Activated CD4-positive, alpha-beta T cell treated with anti-CD3 and anti-CD28 coated beads, Interleukin-2, amount 50 U/mL, for 1 hour (primary cell): ENCODE measurements around the gene GRAMD1B.
"Not testable (repeated sequence)": the region's sequence is repeated elsewhere in the genome, so short reads cannot be mapped to it uniquely, and the experiment has no call there.

Experiments used
- DNase-seq: peaks from one replicate; pipeline ENCODE4 v3.0.0-alpha.2; 2020

The GRAMD1B gene

GRCh38 chr11:123544631-123545375 is 114.7 kb downstream of the GRAMD1B start:
- DNase-seq = no peak

DNA sequence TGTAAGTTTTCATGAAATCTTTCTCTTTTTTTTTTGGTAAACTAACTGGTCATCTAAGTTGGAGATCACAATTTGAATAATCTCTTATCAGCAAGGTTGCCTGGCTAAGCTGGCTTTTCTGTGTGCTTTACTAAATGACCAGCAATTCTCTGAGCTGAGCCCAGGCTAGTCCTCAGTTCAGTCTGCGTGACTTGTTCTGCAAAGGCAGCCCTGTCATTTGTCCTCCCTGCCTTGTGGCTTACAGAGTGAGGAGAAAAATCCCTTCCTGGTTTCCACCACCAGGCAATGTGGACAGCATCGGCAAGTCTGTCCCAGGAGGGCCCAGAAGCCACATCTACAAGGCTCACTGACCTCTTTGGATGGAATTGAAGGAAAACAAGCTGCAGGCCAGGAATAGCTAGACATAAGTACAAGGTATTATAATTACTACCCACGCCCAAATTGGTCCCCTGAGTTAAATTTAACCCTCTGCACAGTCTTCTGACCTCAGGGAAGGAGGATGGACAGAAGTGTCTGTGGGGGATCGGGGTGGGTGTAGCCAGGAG is 115.7 kb downstream of the GRAMD1B start:
- no peak for DNase-seq

GRCh38 chr11:123546515-123546914 is 116.4 kb downstream of the GRAMD1B start:
- DNase-seq = no peak

GRCh38 chr11:123547180-123547579 is 117.1 kb downstream of the GRAMD1B start:
- DNase-seq = no peak

GRCh38 chr11:123548774-123549173 is 118.7 kb downstream of the GRAMD1B start:
- no peak for DNase-seq

DNA sequence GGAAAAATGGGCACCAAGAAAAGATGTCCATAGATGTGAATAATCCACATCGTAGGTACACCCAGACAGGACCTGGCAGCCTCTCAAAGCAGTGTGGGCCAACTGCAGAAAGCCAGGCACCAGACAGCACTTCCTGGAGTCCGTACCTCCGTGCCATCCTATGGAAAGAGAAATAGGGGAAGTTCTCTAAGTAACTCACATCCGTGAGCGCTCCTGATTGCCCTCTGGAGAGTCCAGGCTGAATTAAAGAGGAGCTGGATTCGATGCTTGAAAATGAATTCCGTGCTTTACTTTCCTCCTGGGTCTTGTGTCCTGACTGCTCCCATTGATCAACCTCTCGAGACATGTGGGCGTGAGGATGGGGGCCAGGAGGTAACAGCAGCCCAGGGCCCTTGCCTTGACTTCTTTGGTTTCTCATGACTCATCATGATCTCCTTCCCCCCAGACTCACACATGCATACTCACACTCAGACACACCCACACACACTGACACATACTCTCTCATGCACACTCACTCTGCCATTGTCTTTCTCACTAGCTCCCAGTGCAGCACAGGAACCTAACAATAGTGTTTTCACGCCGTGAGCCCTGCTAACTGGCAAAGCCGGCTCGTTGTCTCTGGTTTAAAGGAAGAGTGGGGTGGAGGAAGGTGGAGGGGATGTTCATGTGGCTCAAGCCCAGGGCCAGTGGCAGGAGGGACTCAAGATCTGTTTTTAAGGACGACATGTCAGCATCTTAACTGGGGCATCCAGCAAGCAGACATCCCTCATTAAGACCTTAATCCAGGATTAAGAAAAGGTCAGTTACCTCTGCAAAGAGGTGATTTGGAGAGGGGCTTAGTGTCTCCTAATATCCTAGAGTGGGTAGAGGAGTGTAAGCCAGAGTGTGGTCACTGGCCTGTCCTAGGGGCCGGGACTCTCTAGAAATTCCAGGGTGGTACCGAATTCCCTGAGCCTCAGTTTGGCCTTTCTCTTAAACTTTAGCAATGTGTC is 120.2 kb downstream of the GRAMD1B start:
- no peak for DNase-seq

- no peak for DNase-seq
Measured at GRCh38 chr11:123551079-123551478, 121.0 kb downstream of the GRAMD1B start.

- no peak for DNase-seq
Measured at GRCh38 chr11:123556633-123557032, 126.6 kb downstream of the GRAMD1B start.

DNA sequence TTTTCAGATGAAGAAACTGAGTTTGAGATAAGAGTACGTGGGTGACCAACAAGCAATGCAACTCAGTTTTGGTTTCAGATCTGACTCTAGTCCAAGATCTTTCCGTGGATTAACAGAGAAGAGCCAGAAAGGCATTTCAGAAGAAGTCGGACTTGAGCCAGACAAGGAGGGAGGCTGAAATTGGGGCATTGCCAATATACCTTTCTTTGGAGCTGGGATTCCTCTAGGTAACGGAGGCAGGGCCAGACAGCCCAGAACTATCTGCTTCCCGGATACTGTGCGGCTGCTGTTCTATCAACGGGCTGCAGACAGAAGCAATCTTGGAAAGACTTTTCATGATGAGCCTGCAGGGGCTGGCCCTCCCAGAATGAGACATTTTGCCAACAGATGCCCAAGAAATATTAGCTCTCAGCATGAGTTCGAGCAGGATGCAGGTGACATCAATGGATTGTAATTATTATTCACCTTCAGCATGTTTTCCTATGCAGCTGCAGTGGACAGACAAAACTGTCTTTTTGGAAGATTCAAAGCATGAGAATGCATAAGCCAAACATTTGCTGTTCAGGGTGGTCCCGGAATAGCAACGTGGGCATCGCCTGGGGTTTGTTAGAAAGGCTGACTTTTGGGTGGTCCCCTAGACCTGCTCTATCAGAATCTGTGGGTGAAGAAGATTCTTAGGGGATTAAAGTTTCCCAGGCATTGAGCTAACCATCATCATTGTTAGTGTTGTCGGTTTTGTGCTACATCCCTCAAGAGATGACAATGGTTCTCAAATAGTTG is 128.7 kb downstream of the GRAMD1B start:
- DNase-seq = no peak

DNA sequence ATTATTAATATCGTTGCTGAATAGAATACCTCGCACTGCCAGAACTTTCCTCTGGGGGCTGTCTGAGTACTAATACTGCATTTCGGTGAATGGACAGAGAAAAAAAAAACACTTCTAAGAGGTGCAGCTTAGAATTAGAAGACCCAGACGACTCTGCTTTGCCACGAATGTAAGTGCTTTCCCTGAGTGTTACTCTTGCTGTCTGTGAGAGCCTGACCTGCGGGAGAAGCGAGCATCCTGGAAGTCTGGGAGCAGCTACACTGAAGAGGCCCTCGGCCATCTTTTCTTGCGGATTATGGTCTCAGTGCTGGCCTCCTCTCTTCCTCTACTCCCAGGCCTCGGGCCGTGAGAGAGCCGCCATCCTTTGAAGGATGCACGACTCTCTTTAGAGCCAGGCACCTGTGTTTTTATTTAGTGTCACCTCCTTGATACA is 129.5 kb downstream of the GRAMD1B start:
- no peak for DNase-seq

- no peak for DNase-seq
Measured at GRCh38 chr11:123560006-123560405, 129.9 kb downstream of the GRAMD1B start.

DNA sequence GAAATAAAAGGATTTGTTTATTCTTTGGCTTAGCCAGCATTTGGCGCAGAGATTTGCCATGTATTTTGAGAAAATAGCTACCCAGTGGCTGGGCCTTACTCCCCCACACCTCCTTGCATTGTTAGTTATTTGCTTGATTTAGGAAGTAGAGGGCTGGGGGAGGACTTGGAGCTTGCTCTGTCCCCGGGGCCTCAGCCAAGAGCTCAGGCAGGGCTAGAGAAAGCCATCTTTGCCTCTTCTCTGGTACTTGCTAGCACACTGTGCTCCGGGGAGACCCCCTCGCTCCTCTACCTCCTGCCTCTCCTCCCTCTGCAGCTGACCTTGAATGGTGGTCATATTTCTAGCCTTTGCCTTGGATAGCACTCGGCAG is 131.3 kb downstream of the GRAMD1B start:
- no peak for DNase-seq

DNA sequence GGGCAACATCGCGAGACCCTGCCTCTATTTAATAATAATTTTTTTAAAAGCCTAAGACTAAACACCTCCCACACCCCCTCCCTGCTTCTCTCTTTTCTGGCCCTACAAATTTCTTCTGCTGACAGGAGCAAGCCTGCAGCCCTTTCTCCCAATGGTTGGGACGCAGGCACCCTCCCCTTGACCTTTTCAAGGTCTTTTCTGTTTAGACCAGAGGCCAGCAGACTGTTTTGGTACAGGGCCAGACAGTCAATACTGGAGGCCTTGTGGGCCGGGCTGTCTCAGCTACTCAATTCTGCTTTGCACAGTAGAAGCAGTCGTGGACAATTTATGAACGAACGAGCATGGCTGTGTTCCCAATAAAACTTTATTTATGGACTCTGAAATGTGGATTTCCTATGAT is 132.1 kb downstream of the GRAMD1B start:
- no peak for DNase-seq

GRCh38 chr11:123562829-123563228 is 132.8 kb downstream of the GRAMD1B start:
- no peak for DNase-seq

- DNase-seq = no peak
Measured at GRCh38 chr11:123564221-123564620, 134.2 kb downstream of the GRAMD1B start.

DNA sequence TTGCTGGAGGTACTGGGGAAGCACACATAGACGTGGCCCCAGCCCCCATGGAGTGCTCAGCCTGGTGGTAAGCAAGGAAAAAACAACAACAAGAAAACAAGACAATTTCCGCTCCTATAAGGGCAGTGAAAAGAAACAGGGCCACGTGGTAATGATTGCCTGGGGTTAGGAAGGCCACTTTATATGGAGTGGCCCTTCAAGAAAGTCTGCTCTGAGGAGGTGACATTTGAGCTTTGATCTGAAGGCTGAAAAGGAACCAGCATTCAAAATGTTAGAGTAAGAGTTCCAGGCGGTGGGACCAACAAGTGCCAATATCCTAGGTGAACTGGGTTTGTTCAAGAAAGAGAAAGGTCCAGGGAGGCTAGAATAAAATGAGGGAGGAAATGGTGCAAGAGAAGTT is 136.8 kb downstream of the GRAMD1B start:
- no peak for DNase-seq

DNA sequence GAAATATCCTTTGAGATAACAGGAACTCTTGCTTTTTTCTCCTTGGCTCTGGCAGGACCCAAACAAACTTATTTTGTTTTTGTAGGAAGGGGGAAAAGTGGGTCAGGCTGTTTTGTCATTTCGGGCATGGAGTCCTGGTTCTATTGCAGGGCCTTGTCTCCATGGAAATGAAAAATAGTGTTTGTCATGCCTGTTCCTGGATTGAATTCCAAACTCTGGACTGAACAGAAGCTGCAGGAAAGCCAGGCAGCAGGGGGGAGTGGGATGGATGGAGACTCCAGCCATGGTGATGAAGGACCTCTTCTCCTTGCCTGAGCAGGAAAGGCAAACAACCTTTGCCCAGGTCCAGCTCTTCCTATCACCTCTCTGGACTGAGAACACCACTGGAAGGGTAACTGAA is 137.4 kb downstream of the GRAMD1B start:
- no peak for DNase-seq

- DNase-seq = no peak
Measured at GRCh38 chr11:123568367-123568870, 138.3 kb downstream of the GRAMD1B start.

GRCh38 chr11:123569393-123569792 is 139.3 kb downstream of the GRAMD1B start:
- DNase-seq = no peak

DNA sequence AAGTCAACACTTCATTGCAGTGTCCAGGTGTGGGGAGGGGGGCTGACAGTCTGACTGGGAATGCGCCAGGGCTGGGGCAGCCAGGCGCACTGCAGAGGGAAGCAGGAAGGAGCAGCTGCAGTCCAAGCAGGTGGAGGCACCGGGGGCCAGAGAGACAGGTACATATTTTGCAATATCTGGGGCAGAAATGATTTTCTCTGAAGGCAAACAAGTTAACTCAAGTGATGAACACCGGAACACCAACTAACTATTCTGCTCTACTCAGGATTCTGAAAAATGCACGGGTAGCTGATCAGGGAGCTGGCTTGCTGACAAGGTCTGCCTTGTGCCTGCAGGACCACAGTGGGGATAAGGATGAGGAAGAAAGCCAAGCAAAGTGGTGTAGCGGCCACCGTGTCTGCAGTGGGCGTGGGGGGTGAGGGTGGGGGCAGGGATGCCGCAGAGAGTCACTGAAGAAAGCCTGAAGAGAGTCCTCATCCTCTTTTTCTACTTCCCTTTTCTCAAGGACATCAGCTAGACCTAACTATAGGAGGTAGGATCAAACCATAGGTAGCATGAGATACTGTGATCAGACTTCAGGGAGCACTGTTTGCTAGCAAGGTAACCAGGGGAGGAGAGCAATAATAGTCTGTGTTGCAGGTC is 141.0 kb downstream of the GRAMD1B start:
- no peak for DNase-seq

- DNase-seq = not testable (repeated sequence)
Measured at GRCh38 chr11:123572791-123573190, 142.7 kb downstream of the GRAMD1B start.

GRCh38 chr11:123573286-123573685 is 143.2 kb downstream of the GRAMD1B start:
- DNase-seq = no peak
